T1000 (cell line): Measurements from ENCODE around the gene MINDY4B.

ENCODE experiments used
- DNase-seq: peaks from one replicate; lab custom pipeline; 2025; ENCODE audit warnings: mixed read lengths; lab: John Stamatoyannopoulos, UW

MINDY4B gene

DNA sequence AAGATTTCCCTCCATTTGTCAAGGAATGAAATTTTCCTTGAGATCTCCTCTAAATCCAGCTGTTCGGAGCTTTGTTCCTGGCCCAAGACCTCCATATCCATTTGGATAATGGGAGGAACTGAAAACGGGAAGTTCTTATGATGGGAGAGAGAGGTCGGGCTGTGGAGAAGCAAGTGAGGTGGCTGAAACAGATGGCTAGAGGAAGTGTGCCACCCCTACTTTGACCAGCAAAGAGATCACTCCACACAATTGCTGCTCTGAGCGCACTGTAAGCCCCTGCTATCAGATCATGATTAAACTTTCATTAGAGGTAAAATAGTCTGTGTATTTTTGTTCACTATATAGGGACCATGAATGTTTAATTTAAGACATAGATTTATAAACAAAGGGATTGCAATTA is at the start of gene MINDY4B:
MINDY4B (minus strand) TSS at position 101 of the 400 bp plus-strand sequence; CDS start at position 101, 0 bp downstream.
- DNase-seq = no peak

GRCh38 chr3:150951923-150952322 is 46.7 kb upstream of the MINDY4B start:
- no peak for DNase-seq

- peak; percentile 11 for DNase-seq
Observed at GRCh38 chr3:150945226-150946032, 40.2 kb upstream of the MINDY4B start.

GRCh38 chr3:150942221-150942620 is 37.0 kb upstream of the MINDY4B start:
- no peak for DNase-seq

- no peak for DNase-seq
Observed at GRCh38 chr3:150936693-150937092, 31.5 kb upstream of the MINDY4B start.

- DNase-seq = no peak
Observed at GRCh38 chr3:150933473-150933995, 28.3 kb upstream of the MINDY4B start.

DNA sequence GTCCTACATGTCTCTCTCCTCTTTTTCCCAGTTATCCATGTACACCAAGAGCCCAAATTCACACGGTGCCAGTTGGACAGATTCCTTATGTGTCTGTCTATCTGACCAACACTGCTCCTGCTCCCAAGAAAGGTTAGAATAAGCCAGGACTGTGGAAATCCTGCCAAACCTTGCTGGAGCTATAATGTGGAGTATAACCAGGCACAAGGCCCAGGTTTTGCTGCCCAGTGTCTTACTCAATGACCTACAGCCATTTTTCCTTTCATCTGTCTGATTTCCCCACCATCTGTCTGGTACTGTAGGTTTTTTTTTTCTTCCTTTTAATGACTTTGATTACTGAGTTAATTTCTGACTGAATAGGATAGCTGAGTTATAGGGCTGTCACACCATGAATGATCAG is 26.5 kb upstream of the MINDY4B start:
- no peak for DNase-seq

- DNase-seq = no peak
Observed at GRCh38 chr3:150930839-150931238, 25.6 kb upstream of the MINDY4B start.

GRCh38 chr3:150928234-150928633 is 23.0 kb upstream of the MINDY4B start:
- no peak for DNase-seq

- DNase-seq = no peak
Observed at GRCh38 chr3:150926328-150926727, 21.1 kb upstream of the MINDY4B start.

DNA sequence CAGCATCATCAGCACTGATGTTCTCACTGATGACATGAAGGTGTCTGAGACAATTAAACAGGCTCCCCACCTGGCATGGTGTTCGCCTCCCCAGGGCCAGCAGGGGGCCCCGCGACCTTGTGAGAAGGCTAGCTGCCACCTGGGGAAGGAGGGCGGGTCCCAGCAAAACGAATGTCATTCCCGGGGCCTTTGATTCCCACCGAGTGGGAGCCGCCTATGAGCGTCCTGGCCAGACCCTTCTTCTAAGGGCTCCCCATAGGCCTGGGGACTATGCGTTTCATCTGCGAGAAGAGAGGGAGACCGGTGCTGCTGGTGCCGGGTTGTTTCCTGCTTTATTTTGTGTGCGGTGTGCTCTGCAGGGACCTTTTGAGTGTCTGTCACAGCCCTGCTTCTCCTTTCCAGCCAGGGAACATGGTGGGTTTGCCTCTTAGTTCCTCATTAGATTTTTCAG is 20.5 kb upstream of the MINDY4B start:
- no peak for DNase-seq

- no peak for DNase-seq
Observed at GRCh38 chr3:150922611-150923010, 17.4 kb upstream of the MINDY4B start.

GRCh38 chr3:150921209-150921608 is 16.0 kb upstream of the MINDY4B start:
- DNase-seq = no peak

DNA sequence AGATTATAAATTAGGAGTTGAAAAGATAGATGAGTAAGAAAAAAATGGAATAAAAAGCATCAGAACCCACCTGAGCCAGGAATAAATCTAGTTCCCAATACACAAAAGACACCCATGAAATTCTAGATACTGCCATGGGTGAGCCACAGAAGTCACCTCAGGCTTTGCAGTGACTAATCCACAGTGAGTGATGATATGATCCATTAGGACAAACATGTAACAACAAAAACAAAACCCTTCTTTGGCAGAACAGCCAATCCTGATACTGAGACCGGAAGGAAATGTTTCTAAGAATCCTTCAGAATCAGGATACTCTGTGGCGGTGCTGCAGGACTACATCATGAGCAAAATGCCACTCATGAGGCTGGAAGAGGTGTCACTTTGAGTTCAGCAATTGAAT is 15.0 kb upstream of the MINDY4B start:
- DNase-seq = no peak

GRCh38 chr3:150917951-150918350 is 12.7 kb upstream of the MINDY4B start:
- DNase-seq = no peak

DNA sequence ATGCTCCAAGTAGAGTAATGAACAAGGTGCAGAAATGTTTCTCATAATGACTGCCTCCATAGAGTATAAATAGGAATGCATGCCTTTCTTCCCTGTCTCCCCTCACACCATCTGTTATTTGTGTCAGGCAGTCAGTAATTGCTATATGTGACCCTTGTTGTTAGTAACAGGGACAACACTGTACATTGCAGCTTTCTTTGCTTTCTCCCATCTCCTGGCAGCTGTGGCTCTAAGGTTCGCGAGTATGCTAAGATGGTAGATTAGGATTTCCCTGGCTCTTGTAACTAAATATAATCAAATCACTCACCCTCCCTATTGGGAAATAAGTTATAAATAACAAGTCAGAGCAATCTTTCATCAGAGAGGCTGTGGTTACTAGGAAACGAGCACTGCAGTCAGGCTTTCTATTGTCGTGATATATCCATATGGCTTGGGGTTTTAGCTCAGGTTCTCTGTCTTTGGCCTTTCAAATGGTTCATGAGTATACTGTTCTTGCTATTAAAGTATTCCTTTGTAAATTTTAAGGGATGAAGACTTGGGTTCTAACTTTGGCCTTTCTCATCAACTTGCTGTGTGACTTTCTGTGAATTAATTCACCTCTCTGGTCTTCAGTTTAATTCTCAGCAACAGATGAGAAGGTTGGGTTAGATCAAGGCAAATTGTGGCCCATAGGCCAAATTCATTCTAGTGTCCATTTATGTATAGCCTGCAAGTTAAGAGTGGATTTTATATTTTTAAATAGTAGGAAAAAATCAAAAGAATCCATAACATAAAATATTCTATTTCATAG is 8.1 kb upstream of the MINDY4B start:
- DNase-seq = no peak

- DNase-seq = no peak
Observed at GRCh38 chr3:150912501-150912900, 7.3 kb upstream of the MINDY4B start.

- DNase-seq = no peak
Observed at GRCh38 chr3:150911771-150912170, 6.5 kb upstream of the MINDY4B start.

DNA sequence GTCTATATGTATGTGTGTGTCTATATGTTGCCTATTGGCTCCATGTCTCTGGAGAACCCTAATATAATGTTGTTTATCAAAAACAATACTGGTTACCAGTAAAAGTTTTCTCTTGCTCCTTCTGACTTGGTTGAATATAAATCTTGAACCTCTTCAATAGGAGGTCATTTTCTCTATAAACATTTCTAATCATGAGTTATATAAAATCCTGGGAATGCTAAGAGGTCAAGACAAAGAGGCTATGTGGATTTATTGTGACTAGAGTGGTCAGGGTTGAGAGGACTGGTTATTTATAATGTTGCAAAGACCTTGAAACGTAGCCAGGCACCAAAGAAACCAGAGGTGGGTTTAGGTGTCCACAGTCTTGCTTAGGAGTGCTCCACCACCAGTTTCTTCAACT is 1.2 kb upstream of the MINDY4B start:
- DNase-seq = no peak

GRCh38 chr3:150905746-150906145 is 507 bp upstream of the MINDY4B start:
- no peak for DNase-seq

- no peak for DNase-seq
Observed at GRCh38 chr3:150902988-150903387, 2.3 kb downstream of the MINDY4B start.

DNA sequence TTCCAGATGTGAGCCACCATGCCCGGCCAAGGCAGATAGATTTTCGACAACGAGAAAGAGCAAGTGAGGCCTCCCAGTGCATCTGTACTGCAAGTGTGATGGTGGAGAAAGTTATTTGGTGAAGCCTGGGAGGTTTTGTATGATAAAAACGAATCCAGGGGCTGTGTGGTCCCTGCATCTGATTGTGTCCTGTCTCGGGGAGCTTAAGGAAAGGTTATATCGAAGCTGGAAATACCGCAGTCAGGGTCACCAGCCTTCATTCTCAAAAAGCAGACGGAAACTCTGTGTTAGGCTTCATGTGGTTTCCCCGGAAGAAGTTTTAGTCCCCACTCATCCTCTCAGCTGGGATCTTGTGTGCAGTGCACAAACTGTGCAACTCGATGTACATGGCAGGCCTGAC is 3.4 kb downstream of the MINDY4B start:
- no peak for DNase-seq

DNA sequence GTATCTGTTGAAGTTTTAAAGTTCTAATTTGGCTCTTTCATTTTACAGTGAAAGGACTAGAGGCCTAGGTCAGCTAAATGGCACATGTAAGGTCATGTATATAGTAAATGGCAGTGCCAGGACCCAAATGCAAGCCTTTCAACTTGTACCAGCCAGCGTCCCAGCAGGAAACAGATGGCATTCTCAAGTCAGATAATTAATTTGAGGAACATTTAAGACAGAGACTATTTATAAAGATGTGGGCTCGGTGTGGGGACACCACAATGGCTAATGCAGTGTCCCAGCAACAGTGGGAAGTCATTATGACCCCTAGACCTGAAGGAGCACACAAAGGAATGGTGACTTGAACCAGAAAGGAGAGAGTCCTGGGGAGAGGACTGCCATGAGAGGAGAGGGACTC is 6.1 kb downstream of the MINDY4B start:
- DNase-seq = no peak
